ENCODE results near the gene RPS15. TPM values are rescaled to one million over a fixed set of nuclear protein-coding genes. Genes with fewer than 3 reads are reported as not detected.

Gene RPS15
- total RNA-seq, 3 donors from 2014 or later (not counting 1 experiment from before 2014, with no cell fraction given): 731 to 872 (median 837) TPM

- H3K4me3 Mint-ChIP-seq: no peak overlapping the region
- DNase-seq (no peak), ATAC-seq (no peak)
- no peaks in the 10 kb centered on the region for H3K4me1 Mint-ChIP-seq
- Histone ChIP-seq H3K27ac (ENCODE audit: low read length) (no peak overlapping the region), H3K36me3 (ENCODE audit: control insufficient read depth, insufficient read depth, low read length) (peaks cover 66% of the 10 kb centered on the region), H3K9me3 (ENCODE audit: control insufficient read depth, insufficient read depth, low read length) (no peaks in the 10 kb centered on the region), H3K27me3 (ENCODE audit: control insufficient read depth, insufficient read depth, low read length) (no peaks in the 10 kb centered on the region), H3K4me3 (ENCODE audit: low read length) (no peak overlapping the region), H3K4me1 (ENCODE audit: control insufficient read depth, insufficient read depth, low read length) (no peaks in the 10 kb centered on the region)
- no peaks in the 10 kb centered on the region for H3K36me3 Mint-ChIP-seq
- H3K27ac Mint-ChIP-seq: no peak overlapping the region
- intact Hi-C loops (cut with micrococcal nuclease): no loop called here
- H3K9me3 Mint-ChIP-seq: no peaks in the 10 kb centered on the region
- WGBS (ENCODE audit: insufficient coverage): 96% methylated on average over 14 of the region's 14 CpGs
- TF ChIP-seq, protein P1, sequence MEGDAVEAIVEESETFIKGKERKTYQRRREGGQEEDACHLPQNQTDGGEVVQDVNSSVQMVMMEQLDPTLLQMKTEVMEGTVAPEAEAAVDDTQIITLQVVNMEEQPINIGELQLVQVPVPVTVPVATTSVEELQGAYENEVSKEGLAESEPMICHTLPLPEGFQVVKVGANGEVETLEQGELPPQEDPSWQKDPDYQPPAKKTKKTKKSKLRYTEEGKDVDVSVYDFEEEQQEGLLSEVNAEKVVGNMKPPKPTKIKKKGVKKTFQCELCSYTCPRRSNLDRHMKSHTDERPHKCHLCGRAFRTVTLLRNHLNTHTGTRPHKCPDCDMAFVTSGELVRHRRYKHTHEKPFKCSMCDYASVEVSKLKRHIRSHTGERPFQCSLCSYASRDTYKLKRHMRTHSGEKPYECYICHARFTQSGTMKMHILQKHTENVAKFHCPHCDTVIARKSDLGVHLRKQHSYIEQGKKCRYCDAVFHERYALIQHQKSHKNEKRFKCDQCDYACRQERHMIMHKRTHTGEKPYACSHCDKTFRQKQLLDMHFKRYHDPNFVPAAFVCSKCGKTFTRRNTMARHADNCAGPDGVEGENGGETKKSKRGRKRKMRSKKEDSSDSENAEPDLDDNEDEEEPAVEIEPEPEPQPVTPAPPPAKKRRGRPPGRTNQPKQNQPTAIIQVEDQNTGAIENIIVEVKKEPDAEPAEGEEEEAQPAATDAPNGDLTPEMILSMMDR (IDR thresholded peaks at IDR 0.05): no peak
- H3K27me3 Mint-ChIP-seq (ENCODE audit: low read depth in 2 of 2): no peaks in the 10 kb centered on the region
These were observed 8.4 kb upstream of the RPS15 start for GRCh38 chr19:1429750-1430149.

DNA sequence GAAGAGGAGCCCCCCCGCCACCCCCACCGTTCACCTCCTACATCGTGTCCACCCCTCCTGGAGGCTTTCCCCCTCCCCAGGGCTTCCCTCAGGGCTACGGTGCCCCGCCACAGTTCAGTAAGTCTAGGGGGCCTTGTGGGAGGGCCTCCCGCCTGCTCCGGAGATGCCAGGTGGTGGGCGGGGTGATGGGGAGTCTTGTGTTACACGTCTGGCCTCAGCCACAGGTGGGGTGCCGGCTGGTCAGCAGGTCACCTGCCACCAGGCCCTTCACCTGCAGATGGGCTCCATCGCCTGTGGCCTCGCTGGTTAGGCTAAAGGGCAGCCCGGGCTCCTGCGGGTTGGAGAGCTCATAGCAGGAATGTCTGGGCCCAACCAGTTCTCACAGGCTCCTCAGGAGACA, 8.0 kb upstream of the RPS15 start:
- no peak overlapping the region for H3K4me3 Mint-ChIP-seq
- no peaks in the 10 kb centered on the region for H3K27me3 ChIP-seq (ENCODE audit: control insufficient read depth, insufficient read depth, low read length)
- no peaks in the 10 kb centered on the region for H3K27me3 Mint-ChIP-seq (ENCODE audit: low read depth in 2 of 2)
- WGBS (ENCODE audit: insufficient coverage): 97% methylated on average over 11 of the region's 14 CpGs
- no peak for DNase-seq
- H3K4me1 Mint-ChIP-seq: no peaks in the 10 kb centered on the region
- H3K9me3 ChIP-seq (ENCODE audit: control insufficient read depth, insufficient read depth, low read length): no peaks in the 10 kb centered on the region
- no peak overlapping the region for H3K4me3 ChIP-seq (ENCODE audit: low read length)
- intact Hi-C loops (cut with micrococcal nuclease): no loop called here
- ATAC-seq: no peak
- H3K4me1 ChIP-seq (ENCODE audit: control insufficient read depth, insufficient read depth, low read length): no peaks in the 10 kb centered on the region
- H3K36me3 ChIP-seq (ENCODE audit: control insufficient read depth, insufficient read depth, low read length): peaks cover 66% of the 10 kb centered on the region
- H3K27ac ChIP-seq (ENCODE audit: low read length): no peak overlapping the region
- H3K36me3 Mint-ChIP-seq: no peaks in the 10 kb centered on the region
- no peaks in the 10 kb centered on the region for H3K9me3 Mint-ChIP-seq
- TF ChIP-seq, protein P1 (IDR thresholded peaks at IDR 0.05): no peak
- no peak overlapping the region for H3K27ac Mint-ChIP-seq

DNA sequence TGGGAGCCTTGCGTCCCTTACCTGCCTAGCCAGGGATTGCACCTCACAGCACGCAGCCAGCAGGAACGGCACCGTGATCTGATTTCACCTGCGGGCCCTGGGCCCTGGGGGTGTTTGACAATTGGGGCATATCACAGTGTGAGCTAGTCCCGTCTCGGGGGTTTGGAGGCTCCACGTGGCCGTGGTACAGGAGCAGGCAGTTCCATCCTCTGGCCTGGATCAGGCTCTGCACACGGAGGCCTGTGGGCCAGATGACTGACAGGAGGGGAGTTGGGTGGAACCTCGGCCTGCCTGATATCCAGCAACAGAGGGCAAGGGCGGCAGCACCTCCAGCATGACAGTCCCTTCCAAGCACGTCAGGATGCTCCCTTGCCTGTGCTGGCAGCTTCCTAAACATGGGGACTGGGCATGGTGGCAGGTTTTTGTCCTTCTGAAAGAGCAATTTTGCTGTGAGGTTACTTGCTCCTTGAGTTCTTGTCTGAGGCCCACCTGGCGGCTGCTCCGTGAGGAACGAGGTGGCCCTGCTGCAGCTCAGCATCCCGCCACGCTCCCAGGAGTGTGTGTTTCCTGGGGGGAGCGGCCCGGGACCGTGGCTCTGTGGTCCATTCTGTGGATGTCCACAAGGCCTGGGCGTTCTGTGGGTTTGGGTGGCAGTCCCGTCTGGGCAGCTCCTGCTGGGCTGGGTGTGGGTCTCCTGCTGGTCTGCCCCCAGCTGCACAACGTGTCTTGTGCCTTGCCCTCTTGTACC, 6.3 kb upstream of the RPS15 start:
- TF ChIP-seq, protein P1 (IDR thresholded peaks at IDR 0.05): no peak
- H3K36me3 ChIP-seq (ENCODE audit: control insufficient read depth, insufficient read depth, low read length): peaks cover 57% of the 10 kb centered on the region
- no peaks in the 10 kb centered on the region for H3K9me3 ChIP-seq (ENCODE audit: control insufficient read depth, insufficient read depth, low read length)
- Mint-ChIP-seq H3K36me3 (no peaks in the 10 kb centered on the region), H3K9me3 (no peaks in the 10 kb centered on the region), H3K27ac (peak overlapping the region in 1 of 2 donors; percentile 44), H3K4me1 (no peaks in the 10 kb centered on the region), H3K4me3 (no peak overlapping the region), H3K27me3 (ENCODE audit: low read depth in 2 of 2) (no peaks in the 10 kb centered on the region)
- intact Hi-C loops (cut with micrococcal nuclease): no loop called here
- no peaks in the 10 kb centered on the region for H3K4me1 ChIP-seq (ENCODE audit: control insufficient read depth, insufficient read depth, low read length)
- H3K27ac ChIP-seq (ENCODE audit: low read length): no peak overlapping the region
- DNase-seq: no peak
- 95% methylated on average over 24 of the region's 24 CpGs for WGBS (ENCODE audit: insufficient coverage)
- no peak for ATAC-seq
- no peak overlapping the region for H3K4me3 ChIP-seq (ENCODE audit: low read length)
- no peaks in the 10 kb centered on the region for H3K27me3 ChIP-seq (ENCODE audit: control insufficient read depth, insufficient read depth, low read length)

DNA sequence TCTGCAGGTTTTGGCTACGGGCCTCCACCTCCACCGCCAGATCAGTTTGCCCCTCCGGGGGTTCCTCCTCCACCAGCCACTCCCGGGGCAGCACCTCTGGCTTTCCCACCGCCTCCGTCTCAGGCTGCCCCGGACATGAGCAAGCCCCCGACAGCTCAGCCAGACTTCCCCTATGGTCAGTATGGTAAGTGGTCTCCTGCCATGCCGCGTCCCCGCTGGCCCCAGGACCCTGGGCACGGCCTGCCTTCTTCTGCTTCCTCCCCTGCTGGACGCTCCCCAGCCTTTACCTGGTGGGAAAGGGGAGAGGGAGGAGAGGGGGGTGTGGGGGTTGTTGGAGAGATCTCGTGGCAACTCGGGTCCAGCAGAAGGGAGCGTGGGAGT, 5.7 kb upstream of the RPS15 start:
- Histone ChIP-seq H3K27ac (ENCODE audit: low read length) (no peak overlapping the region), H3K4me3 (ENCODE audit: low read length) (no peak overlapping the region), H3K27me3 (ENCODE audit: control insufficient read depth, insufficient read depth, low read length) (no peaks in the 10 kb centered on the region), H3K36me3 (ENCODE audit: control insufficient read depth, insufficient read depth, low read length) (peaks cover 57% of the 10 kb centered on the region), H3K9me3 (ENCODE audit: control insufficient read depth, insufficient read depth, low read length) (no peaks in the 10 kb centered on the region), H3K4me1 (ENCODE audit: control insufficient read depth, insufficient read depth, low read length) (peaks cover under 1% of the 10 kb centered on the region)
- ATAC-seq (no peak), DNase-seq (no peak)
- 97% methylated on average over 16 of the region's 16 CpGs for WGBS (ENCODE audit: insufficient coverage)
- Mint-ChIP-seq H3K4me1 (no peaks in the 10 kb centered on the region), H3K4me3 (no peak overlapping the region), H3K9me3 (no peaks in the 10 kb centered on the region), H3K36me3 (no peaks in the 10 kb centered on the region), H3K27ac (peak overlapping the region in 1 of 2 donors; percentile 44), H3K27me3 (ENCODE audit: low read depth in 2 of 2) (no peaks in the 10 kb centered on the region)
- intact Hi-C loops (cut with micrococcal nuclease): no loop called here
- TF ChIP-seq, protein P1 (IDR thresholded peaks at IDR 0.05): no peak
